Epithelial cell of esophagus (primary cell): ENCODE data around the gene DNAJC12.
A peak's percentile ranks its signal among the peaks of the same experiment; 100 is the strongest.

ENCODE experiments used
- DNase-seq: peaks from one replicate; pipeline ENCODE4 v3.0.0; 2010; ENCODE audit warnings: low read depth
- H3K4me3 ChIP-seq: 2 replicates; pipeline ENCODE4 v1.5.1; 2011; ENCODE audit warnings: mild to moderate bottlenecking, low read length, control low read depth
- TF ChIP-seq, protein P1 (sequence below): IDR thresholded peaks from 2 replicates; pipeline ENCODE4 v1.5.1; 2011; ENCODE audit warnings: low read depth, mild to moderate bottlenecking, low read length, control low read depth, inconsistent platforms; ENCODE audit not compliant: insufficient read depth; ENCODE audit errors: missing control alignments

DNAJC12 gene

DNA sequence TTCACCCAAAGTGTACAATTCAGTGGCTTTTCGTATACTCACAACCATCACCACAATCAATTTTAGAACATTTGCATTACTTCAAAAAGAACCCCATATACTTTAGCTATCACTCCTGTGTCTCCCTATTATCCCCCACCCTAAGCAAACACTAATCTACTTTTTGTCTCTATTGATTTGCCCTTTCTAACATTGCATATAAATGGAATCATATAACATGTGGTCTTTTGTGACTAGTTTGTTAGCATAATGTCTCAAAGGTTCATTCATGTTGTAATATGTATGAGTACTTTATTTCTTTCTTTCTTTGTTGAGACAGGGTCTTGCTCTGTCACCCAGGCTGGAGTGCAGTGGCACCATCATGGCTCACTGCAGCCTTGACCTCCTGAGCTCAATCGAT, 21.0 kb upstream of the DNAJC12 start:
- TF ChIP-seq, protein P1, sequence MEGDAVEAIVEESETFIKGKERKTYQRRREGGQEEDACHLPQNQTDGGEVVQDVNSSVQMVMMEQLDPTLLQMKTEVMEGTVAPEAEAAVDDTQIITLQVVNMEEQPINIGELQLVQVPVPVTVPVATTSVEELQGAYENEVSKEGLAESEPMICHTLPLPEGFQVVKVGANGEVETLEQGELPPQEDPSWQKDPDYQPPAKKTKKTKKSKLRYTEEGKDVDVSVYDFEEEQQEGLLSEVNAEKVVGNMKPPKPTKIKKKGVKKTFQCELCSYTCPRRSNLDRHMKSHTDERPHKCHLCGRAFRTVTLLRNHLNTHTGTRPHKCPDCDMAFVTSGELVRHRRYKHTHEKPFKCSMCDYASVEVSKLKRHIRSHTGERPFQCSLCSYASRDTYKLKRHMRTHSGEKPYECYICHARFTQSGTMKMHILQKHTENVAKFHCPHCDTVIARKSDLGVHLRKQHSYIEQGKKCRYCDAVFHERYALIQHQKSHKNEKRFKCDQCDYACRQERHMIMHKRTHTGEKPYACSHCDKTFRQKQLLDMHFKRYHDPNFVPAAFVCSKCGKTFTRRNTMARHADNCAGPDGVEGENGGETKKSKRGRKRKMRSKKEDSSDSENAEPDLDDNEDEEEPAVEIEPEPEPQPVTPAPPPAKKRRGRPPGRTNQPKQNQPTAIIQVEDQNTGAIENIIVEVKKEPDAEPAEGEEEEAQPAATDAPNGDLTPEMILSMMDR = no peak
- H3K4me3 ChIP-seq = no peak overlapping the region
- DNase-seq = no peak

DNA sequence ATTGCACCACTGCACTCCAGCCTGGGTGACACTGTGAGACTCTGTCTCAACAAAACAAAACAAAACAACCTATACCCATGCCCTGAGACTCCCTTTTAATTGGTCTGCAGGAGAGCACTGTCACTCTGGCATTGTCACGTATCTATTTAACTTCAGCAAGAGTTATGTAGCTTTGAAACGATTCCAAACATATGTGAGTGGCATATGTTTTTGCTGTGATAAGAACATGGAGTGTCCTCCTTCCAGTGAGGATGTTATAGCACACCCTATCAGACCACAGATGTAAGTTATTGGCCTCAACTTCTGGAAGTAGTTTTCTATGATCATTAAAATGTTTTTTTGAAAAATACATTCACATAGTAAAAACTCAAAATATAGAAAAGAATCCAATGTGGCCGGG, 15.5 kb upstream of the DNAJC12 start:
- no peak for DNase-seq
- TF ChIP-seq, protein P1 = no peak
- H3K4me3 ChIP-seq = no peak overlapping the region

DNA sequence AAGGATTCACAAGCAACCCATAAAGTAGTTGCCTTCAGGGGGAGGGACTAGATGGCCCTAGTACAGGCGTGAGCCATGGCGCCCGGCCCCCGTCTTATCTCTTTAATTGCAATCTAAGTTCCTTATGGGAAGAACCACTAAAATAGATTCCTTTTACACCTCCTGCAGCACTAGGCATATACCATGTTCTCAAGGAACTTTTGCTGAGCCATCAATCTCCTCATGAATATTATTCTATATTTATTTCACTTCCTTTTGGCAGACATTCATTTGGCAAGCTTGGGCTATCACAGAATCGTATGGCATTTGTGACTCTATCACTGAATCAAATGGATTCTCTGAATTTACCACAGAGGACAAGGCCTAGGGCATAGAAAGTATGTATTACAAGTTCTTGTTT, 14.8 kb upstream of the DNAJC12 start:
- H3K4me3 ChIP-seq = no peak overlapping the region
- DNase-seq = no peak
- TF ChIP-seq, protein P1 = no peak

DNA sequence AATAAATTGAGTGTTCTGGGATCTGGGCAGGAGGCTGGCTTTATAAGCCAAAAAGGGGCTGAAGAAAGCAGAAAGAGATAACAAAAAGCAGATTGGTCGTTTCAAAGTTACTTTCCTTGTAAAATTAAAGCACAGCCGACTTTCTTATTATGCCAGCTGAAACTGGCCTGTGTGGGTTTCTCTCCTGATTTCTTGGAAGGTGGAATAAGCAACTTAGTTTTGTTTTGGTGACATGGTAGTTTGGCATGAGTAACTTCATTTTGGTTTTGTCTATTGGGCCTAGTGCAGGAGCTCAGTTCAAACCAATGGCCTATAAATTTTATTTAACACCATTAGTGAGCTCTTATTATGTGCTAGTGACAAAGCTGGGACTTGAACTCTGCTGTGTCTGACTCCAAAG, 13.2 kb upstream of the DNAJC12 start:
- DNase-seq = no peak
- H3K4me3 ChIP-seq = no peak overlapping the region
- TF ChIP-seq, protein P1 = no peak

DNA sequence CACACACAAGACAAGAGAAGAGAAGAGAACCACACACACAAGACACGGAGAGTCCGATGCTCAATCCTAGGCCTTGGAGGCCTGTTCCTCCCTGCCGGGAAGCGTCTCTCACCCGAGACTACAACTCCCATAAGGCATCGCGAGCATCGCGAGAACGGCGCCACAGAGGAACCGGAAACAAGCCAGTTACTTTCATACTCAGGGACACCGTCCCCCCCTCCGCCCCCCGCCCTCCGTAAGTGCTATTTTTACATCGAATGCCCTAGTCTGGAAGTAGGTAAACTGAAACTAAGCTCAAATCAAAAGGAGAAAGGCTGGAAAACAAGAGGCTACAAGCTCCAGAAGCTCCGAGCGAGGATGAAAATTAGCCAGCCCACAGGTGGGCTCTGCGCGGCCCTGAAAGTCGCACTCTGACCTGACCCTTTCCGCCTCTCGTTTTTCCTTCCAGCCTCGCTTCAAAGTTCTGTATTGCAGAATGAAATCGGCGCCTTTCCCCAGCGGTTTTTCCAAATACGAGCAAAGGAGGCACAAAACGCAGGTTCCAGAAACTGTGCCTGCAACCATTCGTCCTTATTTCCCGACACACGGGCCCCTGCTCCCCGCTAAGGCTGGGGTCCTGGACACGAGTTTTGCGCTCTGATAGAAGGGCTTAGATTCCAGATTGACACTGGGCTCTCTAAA, 11.5 kb upstream of the DNAJC12 start:
- DNase-seq = peak; percentile 91
- TF ChIP-seq, protein P1 = no peak
- peak overlapping the region; percentile 99 for H3K4me3 ChIP-seq

DNA sequence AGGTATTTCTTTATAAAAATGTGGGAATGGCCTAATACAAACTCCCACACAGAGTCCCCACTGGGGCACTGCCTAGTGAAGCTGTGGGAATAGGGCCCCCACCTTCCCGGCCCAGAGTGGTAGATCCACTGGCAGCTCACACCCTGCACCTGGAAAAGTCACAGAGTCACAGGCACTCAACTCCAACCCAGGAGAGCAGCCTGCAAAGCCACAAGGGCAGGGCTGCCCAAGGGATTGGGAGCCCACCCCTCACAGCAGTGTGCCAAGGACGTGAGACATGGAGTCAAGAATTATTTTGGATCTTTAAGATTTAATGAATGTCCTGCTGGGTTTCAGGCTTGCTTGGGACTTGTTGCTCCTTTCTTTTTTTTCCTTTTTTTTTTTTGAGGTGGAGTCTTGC, 5.3 kb upstream of the DNAJC12 start:
- no peak overlapping the region for H3K4me3 ChIP-seq

DNA sequence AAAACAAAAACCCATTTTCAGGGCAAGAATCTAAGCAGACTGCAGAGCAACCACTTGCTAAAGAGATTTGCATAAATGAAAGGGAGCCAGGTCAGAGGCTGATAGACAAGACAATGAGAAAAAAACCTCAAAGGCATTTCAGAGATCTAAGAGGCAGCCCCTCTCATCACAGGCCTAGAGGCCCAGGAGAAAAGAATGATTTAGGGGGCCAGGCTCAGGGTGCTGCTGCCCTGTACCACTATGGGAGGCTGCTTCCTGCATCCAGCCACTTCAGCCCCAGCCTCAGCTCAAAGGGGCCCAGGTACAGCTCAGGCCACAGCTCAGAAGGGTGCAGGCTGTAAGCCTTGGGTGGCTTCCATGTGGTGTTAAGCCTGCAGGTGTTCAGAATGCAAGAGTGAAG, 3.7 kb upstream of the DNAJC12 start:
- TF ChIP-seq, protein P1 = no peak
- DNase-seq = no peak
- no peak overlapping the region for H3K4me3 ChIP-seq

More for the DNA sequence above, 5.3 kb upstream of the DNAJC12 start:
- TF ChIP-seq, protein P1 = no peak
- no peak for DNase-seq
